GM19035 (cell line): Measurements from ENCODE around the gene TYW3.

Source experiments
- ATAC-seq: cut with Tn5 transposase; IDR thresholded peaks from one replicate; pipeline ENCODE4 v1.9.1; 2021; ENCODE audit not compliant: unreplicated experiment

The TYW3 gene

GRCh38 chr1:74732960-74733603 lies at the start of gene TYW3, which contains the start of gene CRYZ:
TYW3 (plus strand) TSS chr1:74733152; CDS start chr1:74733245, 93 bp downstream.
CRYZ (minus strand) TSS chr1:74733050; CDS start chr1:74724821, 8,229 bp downstream.
- peak; percentile 76 for ATAC-seq

DNA sequence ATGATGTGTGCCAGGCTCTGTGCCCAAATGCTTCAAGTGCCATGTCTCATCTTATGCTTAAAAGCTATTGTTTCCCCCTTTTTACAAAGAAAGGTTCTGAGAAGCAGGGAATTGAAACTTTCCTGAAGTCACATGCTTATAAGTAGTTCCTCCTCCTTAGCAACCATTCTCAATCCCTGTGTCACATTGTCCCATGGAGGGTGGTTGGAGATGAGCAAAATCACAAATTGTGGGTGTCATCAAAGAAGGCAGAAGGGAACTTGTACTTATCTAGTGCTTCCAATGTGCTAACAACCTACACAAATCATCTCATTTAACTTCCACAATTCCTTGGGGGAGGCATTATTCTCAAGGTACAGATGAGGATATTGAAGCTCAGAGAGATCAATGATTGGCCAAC lies 49.3 kb upstream of the TYW3 start:
- no peak for ATAC-seq

DNA sequence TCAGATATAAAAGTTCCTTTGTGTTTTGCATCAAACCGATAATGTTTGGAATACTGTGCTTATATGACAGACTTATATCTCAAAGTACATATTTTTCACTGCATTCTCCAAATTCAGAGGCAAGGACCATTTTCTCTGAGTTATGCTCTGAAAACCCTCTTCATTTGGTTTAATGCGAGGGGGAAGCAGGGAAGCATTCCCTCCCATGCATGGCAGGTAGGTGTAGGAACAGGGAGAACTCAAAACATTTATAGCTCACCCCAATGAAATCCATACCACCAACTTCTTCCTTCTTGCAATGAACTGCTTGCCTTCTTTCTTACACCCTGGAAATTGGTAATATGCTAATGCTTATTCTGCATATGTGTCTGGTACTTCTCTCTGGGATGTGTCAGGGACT lies 48.7 kb upstream of the TYW3 start:
- no peak for ATAC-seq

DNA sequence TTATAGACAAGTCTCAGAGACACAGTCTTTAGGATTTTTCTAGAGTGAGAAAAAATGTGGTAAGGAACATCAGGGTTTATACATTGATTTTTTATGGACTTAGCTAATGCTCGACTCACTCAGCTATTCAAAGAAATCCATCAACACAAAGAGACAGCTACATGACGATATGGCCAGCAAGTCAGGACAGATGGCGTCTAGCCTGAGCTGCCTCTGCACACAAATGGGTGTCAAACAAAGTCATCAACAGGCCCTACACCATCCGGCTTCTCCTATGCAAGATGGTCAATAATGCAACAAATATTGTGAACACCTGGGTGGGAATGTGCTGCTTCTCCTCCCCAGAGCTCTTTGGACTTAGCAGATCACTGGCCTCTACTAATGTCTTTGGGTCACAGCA lies 46.0 kb upstream of the TYW3 start:
- ATAC-seq: no peak

GRCh38 chr1:74689621-74690363 lies 43.2 kb upstream of the TYW3 start:
- ATAC-seq: peak; percentile 75

DNA sequence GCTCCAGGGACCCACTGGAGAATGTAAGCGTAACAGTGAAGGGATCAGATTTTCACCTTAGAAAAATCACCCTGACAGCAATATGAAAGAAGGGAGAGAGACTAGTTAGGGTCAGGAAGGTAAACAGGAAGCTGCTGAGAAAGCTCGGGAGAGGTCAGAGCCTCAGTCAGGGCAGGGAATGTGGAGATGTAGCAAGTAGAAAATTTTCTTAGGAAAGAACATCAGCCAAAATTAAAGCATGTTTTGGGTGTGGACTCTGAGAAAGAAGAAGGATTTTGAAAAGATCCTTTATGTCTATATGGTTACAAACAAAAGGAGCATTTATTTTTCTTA lies 42.6 kb upstream of the TYW3 start:
- no peak for ATAC-seq

- ATAC-seq: no peak
Measured at GRCh38 chr1:74690909-74691308, 42.0 kb upstream of the TYW3 start.

DNA sequence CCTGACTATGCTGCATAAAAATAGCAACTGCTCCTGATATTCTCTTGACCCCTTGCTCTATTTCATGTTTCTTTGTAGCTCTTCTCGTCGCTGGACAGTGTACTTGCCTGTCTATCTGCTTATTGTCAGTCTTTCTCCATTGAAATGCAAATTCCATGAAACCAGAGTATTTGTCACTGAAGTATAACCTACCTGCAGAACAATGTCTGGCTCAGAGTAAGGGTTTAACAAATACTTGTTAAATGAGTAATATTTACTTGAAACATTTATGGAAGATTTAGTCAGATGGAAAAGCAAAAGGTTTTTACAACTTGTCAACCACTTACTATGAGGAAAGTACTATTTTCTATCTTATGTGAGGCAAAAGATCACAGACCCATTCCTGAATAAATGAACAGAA lies 39.5 kb upstream of the TYW3 start:
- no peak for ATAC-seq

- no peak for ATAC-seq
Measured at GRCh38 chr1:74697832-74698231, 35.1 kb upstream of the TYW3 start.

GRCh38 chr1:74699331-74699730 lies 33.6 kb upstream of the TYW3 start:
- no peak for ATAC-seq

DNA sequence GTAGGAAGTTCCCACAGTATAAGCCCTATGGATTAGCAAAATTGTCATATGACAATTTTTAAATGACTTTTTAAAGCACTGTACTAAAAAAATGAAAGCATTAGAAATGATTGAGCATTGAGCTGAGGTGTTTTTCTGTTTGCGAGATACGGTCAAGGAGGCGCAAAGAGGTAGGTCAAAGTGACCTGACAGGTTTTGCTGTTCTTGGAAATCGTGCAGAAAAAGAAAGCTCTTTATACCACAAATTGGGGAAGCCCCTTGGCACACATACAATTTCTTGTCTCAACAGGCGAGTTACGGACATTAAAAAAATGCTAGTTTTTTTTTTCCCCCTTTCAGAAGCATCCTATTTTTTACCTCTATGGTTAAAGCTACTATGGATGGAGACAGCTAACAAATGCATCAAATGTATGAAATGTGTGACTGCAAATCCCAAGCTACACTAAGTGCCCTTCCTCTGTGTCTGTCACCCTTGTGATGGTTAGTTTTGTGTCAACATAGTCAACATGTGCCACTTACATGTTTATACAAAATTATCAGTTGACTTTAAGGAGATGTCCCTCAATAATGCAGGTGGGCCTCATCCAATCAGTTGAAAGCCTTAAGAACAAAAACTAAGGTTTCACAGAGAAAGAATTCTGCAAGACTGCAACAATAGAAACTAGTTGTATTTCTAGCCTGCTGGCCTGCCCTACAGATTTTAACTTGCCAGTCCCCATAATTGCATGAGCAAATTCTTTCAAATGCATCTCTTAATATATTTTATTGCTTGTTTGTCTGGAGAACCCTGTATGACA lies 29.4 kb upstream of the TYW3 start:
- ATAC-seq: no peak

DNA sequence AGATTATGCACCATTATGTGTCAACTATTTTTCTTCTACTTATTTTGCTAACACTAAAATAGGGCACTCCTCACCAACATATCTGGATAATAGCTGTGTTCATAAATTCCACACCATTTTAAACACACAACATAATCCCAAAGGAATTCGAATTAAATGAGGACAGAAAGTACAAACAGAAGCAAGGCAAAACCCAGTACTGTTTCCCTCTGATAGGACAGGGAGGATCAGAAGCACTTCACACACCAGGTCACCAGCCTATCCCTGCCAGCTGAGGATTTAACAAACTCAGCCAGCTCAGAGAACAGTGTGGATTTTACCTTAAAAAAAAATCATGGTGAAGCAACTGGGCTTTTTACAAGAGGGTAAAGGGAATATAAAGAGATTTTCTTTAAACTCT lies 20.1 kb upstream of the TYW3 start:
- no peak for ATAC-seq

- no peak for ATAC-seq
Measured at GRCh38 chr1:74713849-74714248, 19.1 kb upstream of the TYW3 start.

GRCh38 chr1:74714429-74715235 lies 18.3 kb upstream of the TYW3 start:
- peak; percentile 77 for ATAC-seq

- ATAC-seq: no peak
Measured at GRCh38 chr1:74715236-74715502, 17.8 kb upstream of the TYW3 start.

DNA sequence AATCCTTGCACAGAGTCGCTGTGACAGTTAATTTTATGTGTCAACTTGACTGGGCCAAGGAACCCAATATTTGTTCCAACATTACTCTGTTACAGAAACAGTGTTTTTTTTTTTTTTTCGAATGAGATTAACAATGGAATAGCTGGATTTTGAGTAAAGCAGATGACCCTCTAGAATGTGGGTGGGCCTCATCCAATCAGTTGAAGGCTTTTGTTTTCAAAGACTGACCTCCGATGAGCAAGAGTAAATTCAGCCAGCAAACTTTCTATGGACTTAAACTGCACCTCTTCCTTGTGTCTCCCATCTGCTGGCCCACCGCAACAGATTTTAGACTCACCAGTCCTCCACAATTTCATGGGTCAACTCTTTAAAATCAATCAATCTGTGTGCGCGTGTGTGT lies 17.1 kb upstream of the TYW3 start:
- no peak for ATAC-seq

- no peak for ATAC-seq
Measured at GRCh38 chr1:74716822-74717221, 16.1 kb upstream of the TYW3 start.

DNA sequence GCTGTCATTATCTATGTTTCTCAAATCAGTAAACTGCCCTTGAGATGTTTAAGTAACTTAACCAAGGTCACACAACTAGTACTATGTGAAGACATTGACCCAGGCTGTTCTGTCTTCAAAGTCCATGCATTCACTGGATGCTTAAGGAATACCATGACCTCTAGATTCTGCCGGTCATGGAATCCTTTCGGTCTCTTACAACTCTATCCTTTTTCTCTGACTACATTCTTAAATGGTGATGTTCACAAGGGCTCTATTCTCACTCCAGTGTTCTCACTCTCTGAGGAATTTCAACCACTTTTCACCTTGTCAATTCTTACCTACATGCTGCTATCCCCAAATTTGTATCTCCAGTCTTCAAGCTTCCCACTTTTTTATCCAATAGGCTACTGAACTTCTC lies 15.3 kb upstream of the TYW3 start:
- no peak for ATAC-seq

- ATAC-seq: no peak
Measured at GRCh38 chr1:74726063-74726462, 6.9 kb upstream of the TYW3 start.

DNA sequence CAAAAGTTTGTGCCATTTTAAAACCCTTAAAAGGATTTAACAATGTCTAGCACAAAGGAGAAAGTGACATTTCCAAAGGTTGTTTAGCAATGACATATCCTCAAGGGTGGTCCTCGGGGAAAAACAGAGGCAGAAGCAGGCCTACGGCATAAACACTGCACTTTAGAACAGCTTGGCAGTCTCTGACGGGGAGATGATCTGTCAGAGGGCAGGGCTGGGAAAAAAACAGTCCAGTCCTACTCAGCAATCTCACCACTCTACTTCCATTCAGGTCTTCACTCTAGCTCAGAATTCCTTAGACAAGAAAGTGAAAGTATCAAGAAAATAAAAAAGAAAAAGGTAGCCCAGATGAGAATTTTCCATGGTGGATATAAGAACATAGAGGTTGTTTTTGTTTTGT lies 4.2 kb upstream of the TYW3 start:
- ATAC-seq: no peak

DNA sequence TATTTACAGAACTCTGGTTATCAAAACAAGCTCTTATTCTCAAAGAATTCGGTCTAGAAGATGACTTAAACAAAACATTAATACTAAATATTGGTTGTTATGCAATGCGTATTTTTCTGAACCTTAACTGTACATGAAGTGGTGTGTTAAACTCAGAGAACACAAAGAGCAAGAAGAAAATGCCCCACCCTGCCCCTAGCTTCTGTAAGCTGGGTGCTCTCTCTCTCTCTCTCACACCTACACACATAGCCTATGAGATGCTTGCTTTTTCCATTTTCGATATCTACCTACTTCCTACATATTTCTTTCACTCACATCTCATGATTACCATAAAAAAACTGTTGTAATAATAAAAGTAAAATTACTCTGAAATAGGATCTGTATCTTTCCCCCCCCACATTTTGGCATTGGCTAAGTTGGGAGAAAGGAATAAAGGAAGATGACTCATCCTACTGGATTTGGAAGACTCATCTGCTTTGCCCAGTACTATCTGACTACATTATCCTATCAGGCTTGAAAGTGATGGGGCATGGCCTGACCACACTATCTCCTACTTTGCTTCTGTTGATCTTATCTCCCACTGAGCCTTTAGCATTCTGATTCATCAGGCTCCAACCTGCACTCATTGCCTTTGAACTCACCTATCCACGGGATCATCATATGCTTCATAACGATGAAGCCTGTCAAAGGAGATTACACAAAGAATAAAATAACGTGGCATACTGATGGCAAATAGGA lies 3.0 kb upstream of the TYW3 start:
- no peak for ATAC-seq
